ENCODE data around the gene SAMD4A. TPM values are rescaled to one million over a fixed set of nuclear protein-coding genes. Genes with fewer than 3 reads are reported as not detected.

Gene SAMD4A
- total RNA-seq, 1 experiment from 2014 or later: 9.6 TPM

GRCh38 chr14:54556535-54556934 is 10.4 kb upstream of the SAMD4A start:
- no CpG with 5 or more reads among the region's 9 CpGs for WGBS (ENCODE audit: extremely low coverage, insufficient read length, low lambda C conversion rate)
- Histone ChIP-seq H3K56ac (ENCODE audit: insufficient read length, low read depth, low read length) (no peak overlapping the region), H3K4me1 (ENCODE audit: insufficient read depth, low read length) (peaks cover 3% of the 10 kb centered on the region; the same call in 1 of the 2 replicates), H3K4me2 (ENCODE audit: insufficient read depth, insufficient read length, low read length) (no peak overlapping the region), H3K23ac (ENCODE audit: insufficient read length, low read depth, low read length) (no peak overlapping the region), H2BK12ac (ENCODE audit: insufficient read length, low read depth, low read length) (no peak overlapping the region), H4K8ac (replicated peaks; ENCODE audit: insufficient read length, low read depth, low read length) (no peak overlapping the region), H3K14ac (ENCODE audit: insufficient read depth, low read length) (no peak overlapping the region), H3K9ac (ENCODE audit: extremely low read depth, insufficient read length, low read length) (no peak overlapping the region), H3K23me2 (ENCODE audit: insufficient read length, low read depth, low read length, poor library complexity, severe bottlenecking) (no peaks in the 10 kb centered on the region), H4K5ac (ENCODE audit: insufficient read length, low read depth, low read length) (no peak overlapping the region), H3T11ph (ENCODE audit: low read length) (no peak overlapping the region), H2BK15ac (ENCODE audit: low read depth, low read length) (no peak overlapping the region), H4K20me1 (ENCODE audit: control insufficient read depth, insufficient read depth, insufficient read length) (no peaks in the 10 kb centered on the region), H3K18ac (ENCODE audit: insufficient read length, low read depth, low read length) (no peak overlapping the region), H2BK120ac (ENCODE audit: low read depth, low read length, poor library complexity, severe bottlenecking) (no peak overlapping the region), H4K91ac (ENCODE audit: insufficient read length, low read depth, low read length) (no peak overlapping the region), H3K79me2 (ENCODE audit: insufficient read depth, low read length) (no peaks in the 10 kb centered on the region), H2AK5ac (ENCODE audit: insufficient read length, low read length) (no peak overlapping the region), H2BK5ac (ENCODE audit: insufficient read length, low read length) (no peak overlapping the region), H3K27ac (ENCODE audit: insufficient read length, low read depth, low read length) (no peak overlapping the region), H3K27me3 (ENCODE audit: insufficient read depth, low read length) (no peaks in the 10 kb centered on the region), H3K9me3 (ENCODE audit: control insufficient read depth, low read depth, low read length) (no peaks in the 10 kb centered on the region), H2AFZ (ENCODE audit: low read length) (no peak overlapping the region), H3K79me1 (ENCODE audit: insufficient read depth, low read depth, low read length, poor library complexity, severe bottlenecking) (no peaks in the 10 kb centered on the region), H2BK20ac (ENCODE audit: low read depth, low read length, poor library complexity, severe bottlenecking) (no peak overlapping the region), H3K4ac (ENCODE audit: low read depth, low read length) (no peak overlapping the region)
- H3K27ac Mint-ChIP-seq: no peak overlapping the region
- no peaks in the 10 kb centered on the region for H3K36me3 Mint-ChIP-seq (ENCODE audit: insufficient read depth in 1 of 3, low read depth in 3 of 3)
- no peak for DNase-seq
- H3K4me3 Mint-ChIP-seq: no peak overlapping the region
- peaks cover 4 to 5% of the 10 kb centered on the region in 2 experiments; a peak in 3 of 4 replicates for H3K4me1 Mint-ChIP-seq
- TF ChIP-seq CTCF (conservative IDR thresholded peaks at IDR 0.05): no peak
- H3K9me3 Mint-ChIP-seq: no peaks in the 10 kb centered on the region
- H3K27me3 Mint-ChIP-seq (ENCODE audit: low read depth): peaks cover 3% of the 10 kb centered on the region; the same call in 1 of the 2 replicates
